OCI-M2 (cell line): Measurements from ENCODE around the gene MOBP.
"Not testable (repeated sequence)": the region's sequence is repeated elsewhere in the genome, so short reads cannot be mapped to it uniquely, and the experiment has no call there.

Experiments
- DNase-seq: peaks from one replicate; lab custom pipeline; 2025; ENCODE audit not compliant: unreplicated experiment; lab: John Stamatoyannopoulos, UW

Gene MOBP

DNA sequence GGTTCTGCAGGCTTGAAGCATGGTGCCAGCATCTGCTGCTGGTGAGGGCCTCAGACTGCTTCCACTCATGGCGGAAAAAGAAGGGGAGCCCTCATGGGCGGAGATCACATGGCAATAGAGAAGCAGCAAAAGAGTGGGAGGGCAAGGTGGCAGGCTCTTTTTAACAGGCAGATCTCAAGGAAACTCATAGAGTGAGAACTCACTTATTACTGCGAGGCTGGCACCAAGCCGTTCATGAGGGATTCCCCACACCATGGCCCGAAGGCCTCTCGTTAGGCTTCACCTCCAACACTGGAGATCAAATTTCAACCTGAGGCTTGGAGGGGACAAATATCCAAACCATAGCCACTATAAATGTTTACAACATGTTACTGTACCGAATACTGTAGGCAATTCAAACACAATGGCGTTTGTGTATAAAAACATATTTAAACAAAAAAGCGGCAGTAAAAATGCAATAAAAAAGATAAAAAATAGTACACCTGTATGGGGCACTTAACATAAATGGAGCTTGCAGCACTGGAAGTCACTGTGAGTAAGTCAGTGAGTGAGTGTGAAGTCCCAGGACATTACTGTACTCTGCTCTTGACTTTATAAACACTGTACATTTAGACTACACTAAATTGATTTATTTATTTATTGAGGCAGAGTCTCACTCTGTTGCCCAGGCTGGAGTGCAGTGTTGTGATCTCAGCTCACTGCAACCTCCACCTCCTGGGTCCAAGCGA is 18.8 kb upstream of the MOBP start:
- DNase-seq = no peak

DNA sequence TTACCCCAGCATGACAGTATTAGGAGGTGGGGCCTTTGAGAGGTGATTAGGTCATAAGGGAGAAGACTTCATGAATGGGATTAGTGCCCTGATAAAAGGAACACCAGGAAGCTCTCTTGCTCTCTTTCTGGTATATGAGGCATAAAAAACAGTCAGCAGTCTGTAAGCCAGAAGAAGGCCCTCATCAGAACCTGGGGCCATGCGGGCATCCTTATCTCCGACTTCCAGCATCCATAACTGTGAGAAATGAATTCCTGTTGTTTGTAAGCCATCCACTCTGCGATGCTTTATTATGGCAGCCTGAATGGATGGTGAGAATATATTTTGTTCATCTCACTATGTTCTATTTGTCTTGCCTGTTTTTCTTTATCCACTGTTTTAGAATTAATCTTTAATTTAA is 17.7 kb upstream of the MOBP start:
- no peak for DNase-seq

DNA sequence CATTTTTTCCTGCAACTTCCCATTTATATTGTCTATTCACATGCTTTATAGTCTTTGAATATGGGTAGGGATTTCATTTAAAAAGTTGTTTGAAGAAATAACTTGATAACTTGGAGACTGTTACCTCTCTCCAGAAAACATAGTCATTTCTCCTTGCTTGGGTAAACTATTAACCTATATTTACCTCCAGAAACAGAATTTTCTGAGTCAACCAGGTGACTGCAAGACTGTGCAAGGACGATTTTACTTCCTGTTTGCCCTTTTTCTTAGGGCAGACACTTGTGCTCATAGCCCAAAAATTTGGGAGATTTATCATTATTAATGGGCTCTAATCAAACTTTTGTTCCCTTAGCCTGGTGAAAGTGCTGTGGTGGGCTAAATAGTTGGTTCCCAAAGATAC is 14.3 kb upstream of the MOBP start:
- no peak for DNase-seq

DNA sequence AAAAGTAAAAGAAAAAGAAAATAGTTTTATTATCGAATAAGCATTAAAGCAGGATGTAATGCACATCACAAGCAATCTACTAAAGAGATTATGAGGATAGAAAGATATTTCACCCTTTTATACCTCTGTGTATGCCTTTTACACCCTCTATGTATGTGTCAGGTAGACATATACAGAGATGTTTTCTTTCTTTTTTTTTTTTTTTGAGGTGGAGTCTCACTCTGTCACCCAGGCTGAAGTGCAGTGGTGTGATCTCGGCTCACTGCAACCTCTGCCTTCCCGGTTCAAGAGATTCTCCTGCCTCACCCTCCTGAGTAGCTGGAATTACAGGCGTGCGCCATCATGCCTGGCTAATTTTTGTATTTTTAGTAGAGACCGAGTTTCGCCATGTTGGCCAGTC is 13.6 kb upstream of the MOBP start:
- not testable (repeated sequence) for DNase-seq

DNA sequence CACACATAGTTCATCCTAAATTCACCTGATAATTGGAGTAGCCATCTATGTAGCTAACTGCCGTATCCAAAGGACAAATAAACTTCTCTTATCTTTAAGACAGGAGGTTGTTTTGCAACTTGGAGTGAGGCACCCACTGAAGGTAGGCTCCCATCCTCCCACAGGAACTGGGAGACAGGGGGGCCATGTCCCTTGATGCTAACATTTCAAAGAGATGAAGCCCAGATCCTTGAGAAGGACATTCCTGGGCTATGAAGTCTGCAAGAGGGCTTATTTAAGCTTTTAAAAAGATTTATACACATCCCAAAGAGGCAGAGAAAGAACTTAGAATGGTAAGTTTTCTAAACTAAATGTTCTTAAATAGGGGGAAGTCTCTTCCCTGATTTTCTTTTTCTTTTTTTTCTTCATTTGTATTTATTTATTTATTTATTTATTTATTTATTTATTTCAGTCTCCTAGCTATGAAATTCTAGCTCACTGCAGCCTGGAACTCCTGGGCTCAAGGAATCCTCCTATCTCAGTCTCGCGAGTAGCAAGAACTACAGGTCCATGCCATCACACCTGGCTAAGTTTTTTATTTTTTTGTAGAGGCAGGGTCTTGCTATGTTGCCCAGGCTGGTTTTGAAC is 12.8 kb upstream of the MOBP start:
- DNase-seq = no peak

DNA sequence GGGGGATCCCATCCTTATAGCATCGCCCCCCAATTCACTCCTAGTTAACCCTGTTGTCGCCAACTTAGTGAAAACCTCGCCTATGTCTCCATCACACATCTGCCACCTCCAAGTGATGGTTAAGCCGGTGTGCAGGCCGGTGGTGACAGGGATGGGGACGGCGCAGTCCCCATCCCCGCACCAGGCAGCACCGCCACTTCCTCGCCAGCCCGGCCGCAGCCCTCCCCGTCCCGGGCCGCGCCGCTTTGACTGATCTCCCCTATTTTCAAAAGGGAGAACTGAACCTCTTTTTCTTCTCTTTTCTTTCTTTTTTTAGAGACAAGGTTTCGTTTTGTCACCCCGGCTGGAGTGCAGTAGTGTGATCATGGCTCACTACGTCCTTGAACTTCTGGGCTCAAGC is 11.3 kb upstream of the MOBP start:
- no peak for DNase-seq

DNA sequence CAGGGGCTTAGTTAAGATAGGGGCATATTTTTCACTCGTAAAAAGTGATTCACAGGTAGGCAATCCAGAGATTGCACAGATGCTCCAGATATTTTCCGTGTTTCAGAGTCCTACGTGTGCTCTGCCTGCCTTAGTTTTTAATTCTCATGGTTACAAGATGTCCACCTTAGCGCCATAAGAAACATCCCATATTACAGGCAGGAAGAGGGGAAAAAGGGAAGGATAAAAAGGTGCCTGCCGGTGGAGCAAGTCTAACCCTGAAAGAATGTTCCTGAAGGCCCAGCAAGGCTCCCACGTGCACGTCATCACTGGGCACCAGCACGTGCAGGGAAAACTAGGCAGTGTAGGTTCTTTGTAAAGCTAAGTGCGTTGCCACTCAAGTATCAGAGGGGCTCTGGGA is 10.1 kb upstream of the MOBP start:
- DNase-seq = no peak

DNA sequence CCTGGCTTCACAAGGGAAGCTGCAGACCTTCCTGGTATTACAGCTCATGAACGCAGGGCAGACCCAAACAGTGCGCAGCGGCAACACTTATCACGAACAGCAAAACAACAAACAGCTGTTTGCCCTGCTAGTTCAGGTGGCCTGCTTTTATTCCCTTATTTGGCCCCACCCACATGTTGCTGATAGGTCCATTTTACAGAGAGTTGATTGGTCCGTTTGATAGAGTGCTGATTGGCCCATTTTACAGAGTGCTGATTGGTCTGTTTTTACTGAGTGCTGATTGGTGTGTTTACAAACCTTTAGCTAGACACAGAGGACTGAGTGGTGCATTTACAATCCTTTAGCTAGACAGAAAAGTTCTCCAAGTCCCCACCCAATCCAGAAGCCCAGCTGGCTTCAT is 8.9 kb upstream of the MOBP start:
- DNase-seq = not testable (repeated sequence)

DNA sequence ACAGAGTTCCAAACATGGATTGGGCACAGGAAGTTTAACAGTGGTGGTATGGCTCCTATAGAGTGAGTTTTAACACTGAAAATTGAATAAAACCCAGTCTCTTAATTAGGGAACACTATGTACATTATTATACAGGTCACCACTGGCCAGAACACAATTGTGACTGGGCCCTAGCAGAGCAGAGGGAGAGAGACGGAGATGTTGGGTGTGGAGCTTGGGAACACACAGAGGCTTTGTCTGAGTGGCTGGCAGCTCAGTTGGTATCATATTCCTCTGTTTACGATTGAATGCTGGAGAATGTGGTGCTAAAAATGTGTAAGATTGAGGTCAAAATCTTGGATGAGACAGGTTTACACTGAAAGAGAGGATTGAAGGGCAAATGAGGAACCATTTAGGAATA is 6.8 kb upstream of the MOBP start:
- no peak for DNase-seq

DNA sequence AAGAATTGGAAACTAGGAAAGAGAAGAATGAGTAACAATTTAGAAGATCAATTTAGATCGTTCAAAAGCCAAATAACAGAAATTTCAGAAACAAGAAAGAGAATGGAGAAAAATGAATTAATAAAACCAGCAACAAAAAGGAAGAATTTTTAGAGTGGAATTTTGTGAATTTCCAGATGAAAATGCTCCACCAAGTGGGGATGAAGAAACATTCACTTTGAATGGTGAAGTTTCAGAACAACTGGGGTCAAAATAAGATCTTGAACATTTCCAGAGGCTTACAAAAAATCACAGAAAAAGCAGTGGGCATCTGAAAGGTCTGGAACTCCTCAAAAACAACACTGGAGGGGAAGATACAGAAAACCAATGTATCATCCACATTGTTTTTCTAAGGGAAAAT is 4.2 kb upstream of the MOBP start:
- DNase-seq = no peak

DNA sequence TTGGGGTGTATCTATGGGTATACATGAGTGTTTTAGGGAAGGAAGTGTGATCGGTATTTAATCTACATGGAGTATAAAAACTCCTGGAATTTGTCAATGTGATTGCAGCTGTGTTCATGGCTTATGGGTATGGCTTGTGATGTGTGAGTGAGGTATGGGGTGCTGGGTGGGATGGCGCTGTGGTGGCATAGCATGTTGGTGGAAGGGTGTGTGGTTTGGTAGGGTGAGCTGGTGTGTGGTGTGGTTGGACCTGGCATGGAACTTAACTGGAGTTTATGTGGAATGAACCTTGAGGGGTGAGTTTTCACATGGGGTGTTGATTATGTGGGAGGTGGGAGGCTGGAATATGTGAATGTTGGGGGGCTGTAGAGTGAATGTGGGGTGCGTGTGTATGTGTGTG is 492 bp upstream of the MOBP start:
- DNase-seq = no peak

DNA sequence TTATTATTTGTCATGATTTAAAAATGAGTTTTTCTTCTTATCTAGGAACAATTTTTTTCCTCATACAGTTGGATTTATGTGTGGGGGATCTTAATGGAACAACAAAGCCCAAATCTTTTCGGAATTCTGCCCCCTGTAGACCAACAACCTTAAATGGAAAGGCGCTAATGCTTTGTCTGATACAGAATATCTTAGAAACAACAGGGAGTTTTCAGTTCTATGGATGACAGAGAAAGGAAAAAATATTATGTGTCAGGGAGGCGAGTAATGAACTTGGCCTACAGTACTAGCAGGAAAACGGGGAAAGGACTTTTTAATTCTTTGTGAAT is 592 bp downstream of the MOBP start:
- DNase-seq = no peak

DNA sequence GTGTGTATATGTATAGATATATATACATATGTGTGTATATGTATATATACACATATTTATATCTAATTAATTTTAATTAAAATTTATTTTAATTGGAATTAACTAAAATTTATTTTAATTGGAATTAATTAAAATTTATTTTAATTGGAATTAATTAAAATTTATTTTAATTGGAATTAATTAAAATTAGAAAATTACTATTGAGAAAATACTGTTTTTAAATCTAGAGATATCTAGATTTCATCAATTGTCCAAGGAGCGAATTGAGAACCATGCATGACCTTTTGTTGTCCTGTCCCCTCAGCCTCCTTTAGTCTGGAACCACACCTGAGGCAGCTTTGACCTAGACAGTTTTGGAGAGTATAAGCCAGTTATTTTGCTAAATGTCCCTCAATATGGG is 1.8 kb downstream of the MOBP start:
- DNase-seq = no peak

DNA sequence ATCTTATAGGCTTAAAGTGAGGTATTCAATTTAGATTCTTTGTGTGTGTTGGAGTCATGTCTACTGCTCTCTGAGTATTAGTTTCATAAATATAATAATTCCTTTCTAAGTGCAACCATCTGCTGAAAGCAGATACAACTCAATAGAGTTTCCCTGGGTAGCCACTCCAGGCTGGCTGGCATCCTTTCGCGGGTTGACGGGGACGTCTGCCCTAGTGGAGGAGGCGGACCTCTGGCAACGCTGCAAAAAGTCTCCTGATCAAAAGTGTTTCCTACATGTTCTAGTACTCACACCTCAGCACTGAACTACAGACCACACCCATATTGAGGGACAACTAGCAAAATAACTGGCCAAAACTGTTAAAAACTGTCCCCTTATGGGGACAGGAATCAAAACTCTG is 2.5 kb downstream of the MOBP start:
- DNase-seq = no peak

DNA sequence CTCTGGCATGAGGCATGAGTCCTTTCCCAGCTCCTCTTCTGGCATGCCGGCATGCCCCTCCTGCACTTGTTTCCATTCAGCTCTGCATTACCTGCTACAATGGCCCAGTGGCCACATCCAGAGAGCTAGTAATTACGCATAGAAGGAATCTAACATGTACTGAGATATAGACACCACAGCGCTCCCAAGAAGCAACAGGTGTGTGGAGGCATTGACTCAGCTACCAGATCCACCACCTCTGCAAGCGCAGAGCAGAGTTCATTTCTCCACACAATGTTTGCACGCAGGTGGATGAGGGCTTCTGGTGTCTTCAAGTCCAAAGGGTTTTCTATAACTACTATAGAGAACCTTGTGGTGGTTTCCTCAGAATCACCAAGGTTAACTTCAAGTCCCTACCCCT is 4.2 kb downstream of the MOBP start:
- no peak for DNase-seq

DNA sequence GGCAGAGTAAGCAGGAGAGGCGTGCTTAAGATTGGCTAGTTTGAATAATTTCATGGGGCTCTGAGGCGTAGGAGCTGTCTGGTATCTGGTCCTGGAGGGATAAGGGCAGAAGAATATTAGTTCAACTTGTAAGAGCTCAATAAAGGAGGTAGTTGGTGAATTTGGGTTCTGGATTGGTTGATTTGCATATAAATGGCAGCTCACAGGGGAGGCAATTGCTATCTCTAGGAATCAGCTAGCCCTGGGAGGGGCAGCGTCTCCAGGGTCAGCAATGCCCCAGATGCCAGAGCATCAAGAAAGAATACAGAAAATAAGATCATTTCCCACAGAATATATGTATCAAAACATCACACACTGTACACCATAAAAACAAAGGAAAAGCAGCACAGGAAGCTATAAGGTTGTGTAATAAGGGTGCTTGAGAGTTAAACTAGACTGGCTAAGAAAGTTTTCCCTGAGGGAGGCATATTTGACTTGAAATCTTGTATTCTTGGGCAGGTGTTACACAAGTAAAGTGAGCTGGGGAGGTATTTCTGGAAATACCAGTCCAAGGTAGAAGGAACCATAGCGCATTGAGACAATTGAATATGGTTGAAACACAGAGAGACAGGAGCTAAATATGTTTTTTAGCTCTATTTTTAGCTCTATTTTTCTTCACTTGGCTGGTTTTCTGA is 6.1 kb downstream of the MOBP start:
- DNase-seq = no peak

DNA sequence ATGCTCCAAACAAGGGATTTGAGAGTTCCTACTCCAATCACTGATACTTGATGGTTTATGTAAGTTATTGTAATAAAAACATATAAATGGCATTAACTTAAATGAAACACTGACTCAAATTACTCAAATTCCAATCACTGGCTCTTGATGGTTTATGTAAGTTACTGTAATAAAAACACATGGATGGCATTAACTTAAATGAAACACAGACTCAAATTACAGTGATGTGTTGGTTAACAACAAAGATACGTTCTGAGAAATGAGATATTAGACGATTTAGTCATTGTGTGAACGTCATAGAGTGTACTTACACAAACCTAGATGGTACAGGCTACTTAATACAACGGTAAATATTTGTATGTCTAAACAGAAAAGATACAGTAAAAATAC is 6.6 kb downstream of the MOBP start:
- no peak for DNase-seq

DNA sequence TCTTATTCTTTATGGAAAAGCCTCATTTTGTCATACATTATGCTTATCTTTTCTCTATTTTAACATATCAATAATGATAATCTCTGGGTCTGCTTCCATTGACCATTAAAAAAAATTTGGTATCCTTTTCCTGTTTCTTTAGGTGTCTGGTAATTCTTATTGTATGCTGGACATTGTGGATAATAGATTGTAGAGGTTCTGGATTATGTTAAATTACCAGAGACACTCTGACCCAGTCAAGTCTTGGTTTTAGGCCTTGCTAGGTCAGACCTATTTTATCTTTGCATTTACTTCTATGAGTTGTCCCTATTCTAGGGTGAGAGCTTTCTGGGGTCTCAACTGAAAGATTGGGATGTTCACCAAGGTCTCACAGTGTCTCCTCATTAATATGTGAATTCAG is 9.3 kb downstream of the MOBP start:
- no peak for DNase-seq

DNA sequence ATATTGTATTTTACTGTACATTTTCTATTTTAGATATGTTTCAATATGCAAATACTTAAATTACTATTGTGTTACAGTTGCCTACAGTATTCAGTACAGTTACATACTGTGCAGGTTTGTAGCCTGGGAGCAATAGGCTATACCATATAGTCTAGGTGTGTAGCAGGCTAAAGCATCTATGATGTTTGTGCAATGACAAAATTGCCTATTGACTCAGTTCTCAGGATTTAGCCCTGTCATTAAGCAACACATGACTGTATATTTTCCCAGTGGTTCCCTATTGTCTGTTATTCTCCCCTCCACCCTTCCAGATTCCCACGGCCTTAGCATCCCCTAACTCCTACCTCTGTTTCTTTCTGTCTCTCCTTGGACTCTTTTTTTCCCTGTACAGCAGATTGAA is 10.7 kb downstream of the MOBP start:
- DNase-seq = no peak

DNA sequence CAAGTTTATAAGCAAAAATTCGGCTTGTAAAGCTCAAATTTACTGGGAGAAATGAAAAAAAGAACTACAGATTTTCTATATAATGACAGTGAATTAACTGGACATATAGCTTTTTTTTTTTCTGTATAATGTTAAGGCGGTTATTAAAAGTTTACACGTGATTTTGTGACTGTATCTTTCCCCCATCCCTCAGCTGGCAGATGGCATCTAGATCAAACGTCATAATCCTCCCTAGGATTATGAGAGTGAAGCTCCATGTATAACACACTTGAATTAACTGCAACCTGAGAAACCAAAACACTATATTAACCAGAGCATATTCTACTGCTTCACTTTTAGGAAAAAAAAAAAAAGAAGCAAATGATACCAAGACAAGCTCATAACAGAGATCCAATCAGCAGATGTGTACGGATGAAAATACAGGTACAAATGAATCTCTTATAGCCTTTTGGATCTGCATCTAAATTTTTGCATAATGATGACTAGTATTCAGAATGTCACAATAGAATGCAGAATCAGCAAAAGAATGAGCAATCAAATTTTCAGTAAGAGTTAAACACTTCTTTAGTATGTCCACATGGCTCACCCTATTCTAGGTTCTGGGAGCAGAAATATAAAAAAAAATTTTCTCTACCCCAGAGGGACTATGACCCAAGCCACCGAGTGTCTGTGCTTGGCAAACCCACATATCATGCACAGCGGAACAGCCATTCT is 12.4 kb downstream of the MOBP start:
- DNase-seq = no peak

DNA sequence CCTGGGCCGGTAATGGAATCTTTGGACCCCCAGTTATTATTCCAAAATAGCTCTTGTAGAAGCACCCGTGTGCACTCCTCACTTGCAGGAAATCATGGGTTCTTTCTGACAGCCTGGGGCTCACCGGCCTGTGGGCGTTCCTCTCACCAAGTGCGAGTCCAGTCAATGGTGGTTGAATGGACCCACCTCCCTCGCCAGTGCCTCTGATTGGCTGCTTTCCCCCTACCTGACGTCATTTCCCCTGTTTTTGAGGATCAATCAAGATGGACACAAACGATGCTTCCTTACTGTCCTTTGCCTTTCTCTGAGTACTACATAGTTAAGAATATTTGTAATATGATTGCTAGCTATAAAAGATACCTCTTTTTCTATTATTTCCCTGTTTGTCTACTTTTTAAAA is 18.1 kb downstream of the MOBP start:
- no peak for DNase-seq

DNA sequence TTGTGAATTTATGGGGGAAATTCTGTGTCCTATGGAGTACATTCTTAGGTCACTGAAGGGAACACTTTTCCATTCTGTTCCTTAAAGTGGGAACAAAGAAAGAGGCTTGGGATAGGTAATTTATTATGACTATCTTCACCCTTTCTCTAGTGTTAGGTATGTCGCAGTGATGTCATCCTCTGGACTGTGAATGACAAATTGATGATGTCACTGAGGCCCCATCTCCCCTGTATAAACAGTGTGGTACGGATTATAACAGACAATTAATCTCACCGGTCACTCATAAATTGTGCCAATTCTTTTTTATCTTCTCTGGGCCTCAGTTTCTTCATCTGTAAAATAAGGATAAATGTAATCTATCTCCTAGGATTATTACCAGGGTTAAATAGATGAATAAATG is 23.5 kb downstream of the MOBP start:
- DNase-seq = no peak
